Measurements from ENCODE around the gene CERS3.

Gene CERS3

DNA sequence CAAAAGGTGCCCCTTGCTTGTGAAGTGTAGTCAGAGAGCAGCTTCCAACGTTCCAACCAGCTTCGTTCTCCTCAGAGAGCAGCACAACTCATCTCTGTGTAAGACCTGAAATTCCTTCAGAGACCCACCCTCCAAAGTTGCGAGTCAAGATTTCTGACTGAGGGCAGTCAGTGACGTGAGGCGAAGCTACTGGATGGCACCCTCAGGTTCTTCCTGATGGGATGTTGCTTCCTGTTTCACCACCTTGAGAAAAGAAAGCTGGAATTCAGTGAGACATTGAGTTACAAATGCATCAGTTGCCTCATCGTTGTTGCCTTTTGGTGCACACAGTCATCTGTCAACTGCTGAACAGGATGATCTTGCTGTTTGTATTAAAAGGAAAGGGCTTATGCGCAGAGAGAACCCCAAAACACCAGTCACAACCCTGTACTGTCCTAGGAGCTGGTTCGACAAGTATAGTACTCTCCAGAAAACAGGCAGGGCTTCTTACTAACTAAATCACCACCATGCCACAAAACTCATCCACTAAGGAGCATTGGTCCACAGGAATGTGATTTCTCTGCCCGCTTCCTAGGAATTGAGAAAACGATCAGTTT lies at the start of gene CERS3:
Gene CERS3 (minus strand): TSS at position 118 of the 596 bp plus-strand sequence. CDS start 27,101 bp downstream, outside the sequence.
- DNase-seq (ENCODE audit: low spot score): no peak

DNA sequence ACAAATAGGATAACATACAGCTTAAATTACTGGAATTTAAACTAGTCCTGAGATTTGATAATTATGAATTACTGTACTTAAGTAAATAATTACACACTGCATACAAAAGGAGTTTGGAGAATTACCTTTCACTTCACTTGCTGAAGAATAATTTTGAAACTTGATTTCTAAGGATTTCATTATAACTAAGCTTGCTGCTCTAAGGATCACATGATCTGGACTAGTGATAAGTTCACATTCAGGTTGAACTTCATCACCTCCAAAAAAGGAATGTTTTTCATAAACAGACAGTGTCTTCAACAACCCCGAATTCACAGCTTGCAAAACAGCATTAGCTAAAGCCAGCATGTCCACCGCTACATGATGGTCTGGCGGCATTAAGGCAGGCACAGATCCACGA lies 44.8 kb upstream of the CERS3 start:
- no peak for DNase-seq (ENCODE audit: low spot score)

DNA sequence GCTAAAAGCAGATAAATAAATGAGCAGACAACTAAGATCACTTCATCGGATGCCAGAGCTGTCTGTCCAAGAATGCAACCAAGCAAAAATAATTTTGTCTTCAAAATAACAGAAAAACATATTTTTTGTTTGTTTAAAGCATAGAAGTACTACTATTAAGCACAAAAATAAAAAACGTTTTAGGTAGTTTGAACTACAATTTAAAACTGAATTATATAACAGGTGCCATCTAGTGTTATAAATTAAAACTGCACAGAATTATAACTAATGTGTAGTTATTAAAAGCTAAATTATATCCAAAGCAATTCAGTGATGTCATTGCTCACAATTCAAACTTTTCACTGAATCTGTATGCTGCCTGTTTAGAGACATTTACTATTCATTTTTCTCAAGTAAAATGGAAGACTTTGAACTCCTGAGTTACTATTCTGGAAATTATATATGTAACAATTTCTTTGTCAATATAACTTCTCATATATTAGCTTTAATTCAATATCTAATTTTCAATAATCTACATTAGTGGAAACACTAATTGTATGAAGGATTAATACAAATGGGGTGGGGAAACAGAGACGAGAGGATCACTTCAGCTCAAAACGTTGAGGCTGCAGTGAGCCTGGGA lies 43.7 kb upstream of the CERS3 start:
- DNase-seq (ENCODE audit: low spot score): peak; percentile 28

DNA sequence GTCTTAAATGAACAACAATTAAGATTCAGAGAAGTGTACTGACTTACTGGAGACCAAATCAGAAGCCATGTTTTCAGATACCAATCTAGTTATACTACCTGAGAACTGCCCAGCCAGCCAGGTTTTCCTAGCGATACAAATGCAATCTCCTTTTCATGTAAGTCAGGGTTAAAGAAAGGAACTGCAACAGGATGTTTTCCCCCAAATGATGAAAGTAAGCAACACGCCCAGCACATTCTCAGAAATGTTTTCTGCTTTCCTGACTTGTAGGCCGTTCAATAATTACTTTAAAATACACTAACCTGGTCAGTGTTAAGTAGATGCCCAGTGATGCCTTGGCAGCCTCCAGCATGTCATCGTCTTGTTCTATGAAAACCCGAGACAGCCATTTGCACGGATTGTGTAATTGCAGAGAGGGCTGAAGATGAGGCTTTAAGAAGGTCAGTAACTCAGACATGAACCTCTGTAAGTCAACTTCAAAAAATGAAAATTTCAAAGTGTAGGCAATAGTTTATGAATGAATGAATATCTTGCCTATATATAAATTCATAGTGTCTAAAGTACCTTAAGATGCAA lies 42.9 kb upstream of the CERS3 start:
- no peak for DNase-seq (ENCODE audit: low spot score)

DNA sequence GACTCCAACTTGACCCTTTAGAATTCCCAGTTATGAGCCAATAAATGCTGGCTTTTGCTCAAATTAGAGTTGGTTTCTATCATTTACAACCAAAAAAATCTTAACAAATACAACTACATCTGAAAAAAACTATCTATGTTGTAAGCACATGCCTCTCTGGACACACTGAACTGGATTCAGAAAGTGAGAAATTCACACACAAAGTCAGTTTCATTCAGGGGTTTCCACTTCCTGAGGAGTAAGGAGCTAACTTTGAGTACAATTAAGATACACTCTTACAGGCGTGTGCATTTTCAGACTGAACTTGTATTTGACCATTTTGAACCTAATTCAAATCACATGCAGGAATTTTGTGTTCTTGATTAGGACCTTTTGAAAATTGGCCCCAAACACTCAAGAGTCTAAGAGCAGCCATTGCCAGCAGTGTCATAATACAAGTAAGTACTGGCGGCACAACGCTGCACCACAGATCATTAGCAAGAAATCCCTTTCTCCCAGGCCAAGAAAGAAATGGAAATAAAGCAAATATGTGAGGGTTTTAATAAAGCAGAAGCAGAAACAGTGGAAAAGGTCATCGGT lies 42.1 kb upstream of the CERS3 start:
- no peak for DNase-seq (ENCODE audit: low spot score)

DNA sequence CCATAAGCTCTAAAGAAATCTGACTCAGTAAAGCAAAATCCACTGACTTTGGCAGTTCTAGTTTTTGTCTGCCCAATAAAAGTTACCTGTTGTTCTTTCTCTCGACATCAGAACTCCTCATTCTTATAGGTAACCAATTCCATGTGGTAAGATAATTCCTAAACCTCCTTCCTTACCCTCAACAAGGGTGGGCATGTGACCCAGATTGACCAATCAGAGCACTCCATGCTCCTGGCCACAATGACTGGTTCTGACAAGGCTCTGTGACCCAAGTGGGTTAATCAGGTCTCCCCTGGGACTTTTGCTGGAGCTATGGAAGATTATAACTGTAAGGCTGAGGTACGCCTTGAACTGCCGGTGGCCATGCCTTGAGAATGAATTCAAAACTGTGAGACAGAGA lies 41.5 kb upstream of the CERS3 start:
- no peak for DNase-seq (ENCODE audit: low spot score)

DNA sequence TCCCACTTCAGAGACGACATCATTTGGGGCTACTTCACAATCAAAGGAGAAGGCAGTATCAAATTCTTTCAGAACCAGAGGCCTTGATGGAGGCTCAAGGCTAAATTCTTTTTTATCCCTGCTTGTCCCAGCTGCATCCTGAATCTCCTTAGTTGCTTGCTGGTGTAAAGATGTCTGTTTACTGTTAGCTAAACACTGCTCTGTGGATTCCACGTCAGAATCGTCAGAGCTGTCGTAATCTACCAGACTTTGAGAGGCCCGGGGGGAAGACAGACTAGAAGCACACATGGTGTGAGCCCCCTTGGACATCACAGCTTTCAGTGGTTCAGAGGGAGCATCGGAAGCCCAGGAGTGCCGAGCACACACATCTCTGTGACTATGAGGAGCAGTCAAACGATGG lies 40.6 kb upstream of the CERS3 start:
- DNase-seq (ENCODE audit: low spot score): no peak

DNA sequence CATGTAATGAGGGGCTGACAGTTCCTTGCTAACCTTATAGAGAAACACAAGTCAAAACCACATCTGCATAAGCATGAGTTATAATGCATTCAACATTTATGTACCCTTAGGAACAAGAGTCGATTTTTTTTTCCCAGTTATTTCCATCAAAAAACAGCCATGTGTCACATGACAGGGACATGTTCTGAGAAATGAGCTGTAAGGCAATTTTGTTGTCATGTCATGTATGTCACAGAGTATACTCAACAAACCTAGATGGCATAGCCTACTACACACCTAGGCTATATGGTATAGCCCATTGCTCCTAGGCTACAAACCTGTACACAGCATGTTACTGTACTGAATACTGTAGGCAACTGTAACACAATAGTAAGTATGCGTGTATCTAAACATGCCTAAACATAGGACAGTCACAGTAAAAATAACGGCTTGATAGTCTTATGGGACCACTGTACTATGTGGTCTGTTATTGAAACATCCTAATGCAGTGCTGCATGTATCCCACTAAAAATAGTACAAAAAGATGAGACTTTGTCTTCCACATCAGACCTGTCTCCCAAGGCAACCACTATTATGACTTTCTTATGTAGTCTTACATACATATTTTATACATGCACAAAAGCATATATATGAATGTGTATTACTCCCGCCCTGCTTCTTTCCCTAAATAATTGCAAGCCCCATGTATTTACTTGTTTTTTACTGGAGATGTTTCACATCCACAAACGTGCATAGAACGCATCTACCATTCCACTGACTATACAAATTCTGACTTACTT lies 38.3 kb upstream of the CERS3 start:
- DNase-seq (ENCODE audit: low spot score): no peak

DNA sequence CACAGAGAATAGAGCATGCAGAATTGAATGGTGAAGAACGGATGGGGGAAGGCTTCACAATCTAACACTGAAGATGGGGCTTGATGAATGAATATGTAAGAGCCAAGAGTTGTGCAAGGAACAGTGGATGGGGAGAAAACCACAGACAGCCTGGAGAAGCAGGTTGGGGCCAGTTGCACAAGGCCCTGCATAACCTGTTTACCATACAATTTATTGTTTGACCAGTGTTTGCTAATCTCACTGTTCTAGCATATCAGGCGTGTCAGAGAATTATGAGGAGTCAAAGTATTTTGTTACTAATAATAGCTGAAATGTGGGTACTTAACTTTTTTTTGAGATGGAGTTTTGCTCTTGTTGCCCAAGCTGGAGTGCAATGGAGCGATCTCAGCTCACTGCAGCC lies 36.8 kb upstream of the CERS3 start:
- no peak for DNase-seq (ENCODE audit: low spot score)

DNA sequence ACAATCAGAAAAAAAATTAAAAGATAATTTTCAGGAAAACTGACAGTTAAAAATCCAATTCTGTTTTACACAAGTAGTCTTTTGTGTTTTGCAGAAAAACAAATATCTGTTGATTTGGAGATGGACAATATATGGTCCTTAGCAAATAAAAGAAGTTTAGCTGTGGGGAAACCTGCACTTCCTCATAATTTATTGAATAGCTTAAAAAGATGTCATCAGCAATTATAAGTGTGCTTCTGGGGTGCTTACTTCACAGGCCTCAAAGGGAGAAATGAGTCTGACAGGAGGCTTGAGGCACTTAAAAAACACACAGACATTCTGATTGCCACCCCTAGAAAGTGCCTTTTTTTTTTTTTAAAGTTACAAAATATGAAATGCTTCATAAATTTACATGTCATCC lies 31.6 kb upstream of the CERS3 start:
- no peak for DNase-seq (ENCODE audit: low spot score)

DNA sequence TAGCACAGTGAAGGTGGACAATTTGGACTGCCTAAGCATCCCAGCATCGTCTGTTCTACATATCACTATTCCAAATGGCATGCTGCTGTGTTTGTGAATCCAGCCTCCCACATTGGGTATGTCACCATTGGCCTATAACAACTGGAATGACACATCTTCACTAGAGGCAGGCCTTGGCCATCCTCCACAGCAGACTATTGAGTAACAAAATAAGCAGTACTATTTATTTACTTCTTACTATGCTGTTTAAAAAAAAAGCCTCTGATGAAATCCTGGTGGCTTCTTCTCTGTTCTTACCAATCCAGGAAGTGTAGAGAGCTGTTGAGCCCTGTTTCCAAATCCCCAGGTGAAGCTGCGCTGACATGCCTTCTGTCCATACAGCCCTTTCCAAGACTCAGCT lies 30.6 kb upstream of the CERS3 start:
- DNase-seq (ENCODE audit: low spot score): no peak

DNA sequence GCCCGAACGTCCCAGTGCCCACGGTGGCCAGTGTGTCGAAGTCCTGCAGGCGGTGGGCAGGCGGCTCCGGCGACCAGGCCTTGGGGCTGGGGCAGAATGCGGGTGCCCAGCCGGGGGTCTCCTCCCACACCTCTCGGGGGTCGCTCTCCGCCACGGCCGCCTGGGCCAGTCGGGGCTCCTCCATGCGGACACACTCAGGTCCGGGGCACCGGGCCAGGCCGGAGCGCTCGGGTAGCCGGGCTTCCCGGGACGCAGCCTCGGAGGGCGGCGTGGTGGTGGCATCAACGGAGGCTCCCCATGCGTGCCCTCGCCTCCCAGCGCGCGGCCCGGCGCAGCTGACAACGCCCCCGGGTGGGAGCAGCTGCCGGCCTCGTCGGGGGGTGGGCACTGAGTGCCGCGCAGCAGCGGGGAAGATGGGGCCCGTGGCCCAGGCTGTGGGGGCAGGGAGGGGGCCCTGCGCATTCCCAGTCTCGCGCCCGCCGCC lies 30.1 kb upstream of the CERS3 start:
- DNase-seq (ENCODE audit: low spot score): no peak

DNA sequence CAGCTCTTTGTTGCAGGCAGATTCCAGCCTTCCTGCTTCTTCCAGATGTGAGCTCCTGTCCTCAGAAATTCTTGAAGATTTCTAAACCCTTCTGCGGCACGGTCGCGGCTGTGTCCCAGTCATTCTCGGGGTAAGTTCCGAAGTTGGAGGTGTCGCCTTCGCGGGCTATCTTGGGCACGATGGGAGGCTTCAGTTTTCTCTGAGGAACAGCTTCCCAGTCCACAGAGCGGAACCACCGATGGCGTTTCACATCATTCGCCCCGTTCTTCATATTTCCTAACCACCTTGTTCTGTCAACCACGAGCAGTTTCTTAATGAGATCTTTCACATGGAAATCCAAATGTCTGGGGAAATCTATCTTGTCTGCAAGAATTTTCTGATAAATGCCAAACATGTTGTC lies 24.7 kb upstream of the CERS3 start:
- no peak for DNase-seq (ENCODE audit: low spot score)

DNA sequence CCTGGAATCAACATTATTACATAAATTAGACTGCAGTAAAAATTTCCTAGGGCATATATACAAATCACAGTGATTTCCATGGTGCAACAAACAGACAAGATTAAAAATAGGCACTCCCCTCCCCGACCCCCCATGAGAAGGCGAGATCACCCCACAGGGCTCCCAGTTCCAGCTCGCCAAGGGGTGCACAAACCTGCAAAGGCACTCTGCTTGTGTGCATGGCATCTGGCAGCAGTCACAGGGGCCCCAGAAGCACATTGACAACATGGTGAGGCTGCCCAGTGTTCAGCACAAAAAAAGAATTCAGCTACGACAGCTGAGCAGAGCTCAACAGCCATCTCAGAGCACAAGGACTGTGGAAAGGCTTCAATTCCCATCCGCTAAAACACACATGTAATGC lies 19.2 kb upstream of the CERS3 start:
- no peak for DNase-seq (ENCODE audit: low spot score)

DNA sequence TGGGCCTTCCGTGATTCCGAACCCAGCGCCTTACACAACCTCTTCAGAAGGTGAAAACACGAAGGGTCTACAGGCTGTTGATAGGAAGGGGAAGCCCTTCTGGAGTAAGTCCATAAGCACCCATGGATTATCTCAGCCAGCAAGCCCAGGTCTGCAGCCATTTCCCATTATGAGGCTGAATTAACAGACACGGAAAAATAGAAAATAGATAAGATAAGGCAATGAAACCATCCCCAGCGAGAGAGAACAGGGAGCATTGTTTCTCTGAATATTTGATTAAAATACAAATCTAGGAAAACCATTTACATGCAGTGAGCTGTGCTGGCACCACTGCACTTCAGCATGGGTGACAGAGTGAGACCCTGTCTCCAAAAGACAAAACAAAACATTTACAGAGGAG lies 16.2 kb upstream of the CERS3 start:
- DNase-seq (ENCODE audit: low spot score): no peak

DNA sequence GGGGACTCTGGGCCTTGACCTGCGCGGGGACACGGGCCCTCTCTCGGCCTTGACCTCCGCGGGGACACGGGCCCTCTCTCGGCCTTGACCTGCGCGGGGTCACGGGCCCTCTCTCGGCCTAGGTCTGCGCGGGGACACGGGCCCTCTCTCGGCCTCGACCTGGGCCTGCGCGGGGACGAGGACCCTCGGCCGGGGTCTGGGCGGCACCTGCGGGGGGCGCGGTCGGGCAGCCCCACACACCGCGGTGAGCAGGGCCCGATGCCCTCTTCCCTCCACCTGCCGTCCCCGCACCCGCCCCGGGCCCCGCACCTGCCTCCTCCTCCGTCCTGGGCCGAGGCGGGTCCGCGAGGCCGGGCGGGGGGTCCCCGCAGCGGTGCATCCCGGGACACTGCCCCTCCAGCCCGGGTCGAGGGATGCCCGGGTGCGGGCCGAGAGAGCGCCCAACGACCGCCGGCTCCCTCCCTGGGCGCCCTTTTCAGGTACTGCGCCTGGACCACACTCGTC lies 15.6 kb upstream of the CERS3 start:
- no peak for DNase-seq (ENCODE audit: low spot score)

DNA sequence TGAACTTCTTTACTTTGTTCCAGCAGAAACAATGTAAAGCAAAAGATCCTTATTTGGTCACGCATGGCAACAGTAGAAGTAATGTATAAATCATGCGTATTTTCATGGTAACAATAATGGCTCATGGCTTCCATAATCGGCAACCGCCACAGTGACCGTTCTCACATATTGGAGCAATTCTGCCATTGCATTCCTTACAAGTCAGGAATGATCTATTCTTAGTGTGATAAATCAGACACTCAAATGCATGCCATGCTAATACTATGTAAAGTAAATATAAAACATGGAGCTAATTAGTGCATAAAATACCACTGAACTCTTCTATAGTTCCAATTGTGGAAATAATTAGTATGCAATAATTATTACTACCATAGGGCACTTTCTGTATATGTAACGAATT lies 13.5 kb upstream of the CERS3 start:
- no peak for DNase-seq (ENCODE audit: low spot score)

DNA sequence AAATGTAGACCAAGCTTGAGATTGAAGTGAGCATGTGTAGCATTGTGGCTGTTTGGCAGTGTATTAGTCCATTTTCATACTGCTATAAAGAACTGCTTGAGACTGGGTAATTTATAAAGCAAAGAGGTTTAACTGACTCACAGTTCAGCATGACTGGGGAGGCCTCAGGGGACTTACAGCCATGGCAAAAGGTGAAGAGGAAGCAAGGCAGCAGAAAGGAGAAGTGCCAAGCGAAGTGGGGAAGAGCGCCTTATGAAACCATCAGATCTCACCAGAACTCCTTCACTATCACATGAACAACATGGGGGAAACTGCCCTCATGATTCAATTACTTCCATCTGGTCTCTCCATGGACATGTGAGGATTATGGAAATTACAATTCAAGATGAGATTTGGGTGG lies 8.6 kb upstream of the CERS3 start:
- DNase-seq (ENCODE audit: low spot score): no peak

DNA sequence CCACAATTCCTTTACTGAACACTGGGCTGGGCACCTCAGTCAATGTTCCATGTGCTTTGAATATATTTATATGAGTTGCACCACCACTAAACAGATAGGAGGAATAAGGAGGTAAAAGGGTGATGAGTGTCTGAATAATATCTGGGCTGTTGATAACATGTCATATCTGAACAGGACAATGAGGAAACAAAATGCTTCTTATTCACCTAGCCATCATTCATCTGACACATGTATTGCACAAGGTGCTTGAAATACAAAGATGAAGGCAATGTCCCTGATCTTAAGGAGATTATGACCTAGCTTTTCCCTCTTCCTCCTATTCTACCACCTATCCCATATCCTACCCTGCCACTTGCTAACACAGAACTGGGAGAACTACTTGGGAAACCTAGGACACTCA lies 8.0 kb upstream of the CERS3 start:
- no peak for DNase-seq (ENCODE audit: low spot score)

DNA sequence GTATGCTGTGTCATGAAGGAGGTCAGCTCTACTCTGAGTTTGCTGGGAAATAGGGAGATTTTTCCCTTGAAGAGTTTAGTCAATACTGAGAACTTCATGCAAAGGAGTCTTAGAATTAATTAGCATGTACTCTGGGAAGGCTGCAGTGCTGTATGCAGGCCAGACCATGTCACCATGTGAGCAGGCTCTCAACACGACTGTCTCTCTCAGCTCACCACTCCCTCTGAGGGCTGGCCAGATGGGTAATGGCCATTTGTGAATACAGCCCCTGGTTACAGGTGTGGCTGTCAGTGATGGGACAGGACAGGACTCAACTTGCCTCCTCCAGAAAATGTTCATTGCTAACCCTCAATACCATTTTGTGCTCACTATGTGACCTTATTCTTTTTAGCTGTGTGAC lies 5.1 kb upstream of the CERS3 start:
- DNase-seq (ENCODE audit: low spot score): no peak

DNA sequence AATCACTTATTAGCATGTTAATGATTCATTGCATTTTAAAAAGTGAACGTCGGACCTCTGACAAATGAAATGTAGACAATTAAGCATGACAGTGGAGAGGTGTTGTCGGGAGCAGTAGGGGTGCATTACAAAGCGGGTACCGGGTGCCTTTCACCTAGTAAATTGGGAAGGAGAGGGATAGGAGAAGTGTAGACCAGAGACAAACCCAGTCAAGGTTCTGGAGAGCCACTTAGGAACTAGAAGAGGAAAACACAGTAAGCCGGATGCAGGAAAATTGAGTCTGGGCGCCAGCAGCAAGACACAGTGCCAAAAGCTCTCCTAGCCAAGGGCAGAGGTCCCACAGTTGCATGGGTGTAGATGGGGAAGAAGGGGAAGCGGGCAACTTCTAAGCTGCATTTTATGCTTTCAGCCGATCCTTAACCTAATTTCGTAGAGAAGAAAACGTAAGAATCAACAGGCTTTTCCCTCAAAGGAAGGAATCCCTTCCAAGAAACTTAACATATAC lies 3.1 kb upstream of the CERS3 start:
- DNase-seq (ENCODE audit: low spot score): no peak

DNA sequence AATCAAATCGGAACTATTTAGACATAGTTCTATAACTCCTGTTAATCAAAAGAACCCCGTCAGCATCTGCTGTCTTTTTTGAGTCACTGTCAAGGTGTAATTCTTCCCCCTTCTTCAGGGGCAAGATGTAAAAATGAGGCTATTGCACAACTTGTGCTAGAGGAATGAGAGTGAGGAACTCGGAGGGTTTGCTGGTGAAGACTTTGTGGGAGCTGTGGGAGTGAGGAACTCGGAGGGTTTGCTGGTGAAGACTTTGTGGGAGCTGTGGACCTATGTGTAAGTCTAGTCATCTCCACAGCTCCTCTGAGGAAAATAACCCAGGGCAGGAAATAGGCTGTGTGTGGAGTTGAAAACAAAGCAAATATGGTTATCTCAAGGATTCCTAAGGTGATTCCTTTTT lies 2.5 kb upstream of the CERS3 start:
- DNase-seq (ENCODE audit: low spot score): no peak

Measured in SW480 (cell line).